Neural cell (in vitro differentiated cells): ENCODE measurements around the gene KBTBD12. TPM values are rescaled to one million over a fixed set of nuclear protein-coding genes. Genes with fewer than 3 reads are reported as not detected.

ENCODE experiments used
- H2AFZ ChIP-seq: fragments of 200-600, 300-800 bp; sonication (generic), shearing (Covaris generic); 2 replicates; pipeline ENCODE4 v1.6.0; 2014; ENCODE audit warnings: low read depth, mild to moderate bottlenecking, antibody characterized with exemption, low read length, moderate library complexity
- H3F3A ChIP-seq: fragments of 200-600 bp; shearing (Covaris generic); 2 replicates; pipeline ENCODE4 v1.6.1; 2016; ENCODE audit warnings: mild to moderate bottlenecking, moderate library complexity, mixed read lengths, antibody characterized with exemption, low read length; ENCODE audit not compliant: insufficient read depth, poor library complexity, severe bottlenecking
- H3K27ac ChIP-seq: fragments of 200-600, 300-800 bp; sonication (generic), shearing (Covaris generic); 2 replicates; pipeline ENCODE4 v1.5.1; 2014; ENCODE audit warnings: mild to moderate bottlenecking, low read length, moderate library complexity
- H3K27me3 ChIP-seq: fragments of 300-800, 200-600 bp; sonication (generic), shearing (Covaris generic); 2 replicates; pipeline ENCODE4 v1.6.0; 2014; ENCODE audit warnings: mild to moderate bottlenecking, low read depth, low read length, moderate library complexity; ENCODE audit not compliant: insufficient read depth
- H3K36me3 ChIP-seq: fragments of 300-800, 200-600 bp; sonication (generic), shearing (Covaris generic); 2 replicates; pipeline ENCODE4 v1.5.1; 2014; ENCODE audit warnings: mild to moderate bottlenecking, antibody characterized with exemption, low read length, moderate library complexity; ENCODE audit not compliant: insufficient read depth
- H3K4me2 ChIP-seq: fragments of 300-800, 200-600 bp; sonication (generic), shearing (Covaris generic); 2 replicates; pipeline ENCODE4 v1.6.0; 2014; ENCODE audit warnings: mild to moderate bottlenecking, low read length
- H3K4me3 ChIP-seq: fragments of 300-800, 200-600 bp; sonication (generic), shearing (Covaris generic); 2 replicates; pipeline ENCODE4 v1.5.1; 2014; ENCODE audit warnings: mild to moderate bottlenecking, low read length, moderate library complexity
- H3K79me2 ChIP-seq: fragments of 200-600 bp; shearing (Covaris generic); replicated peaks from 2 replicates; pipeline ENCODE4 v1.6.0; 2014; ENCODE audit warnings: mild to moderate bottlenecking, low read length, moderate library complexity; ENCODE audit not compliant: insufficient read depth
- H3K9ac ChIP-seq: fragments of 300-800, 200-600 bp; sonication (generic), shearing (Covaris generic); 2 replicates; pipeline ENCODE4 v1.6.1; 2016; ENCODE audit warnings: mild to moderate bottlenecking, low read length, mixed read lengths
- H3K9me2 ChIP-seq: fragments of 200-600 bp; shearing (Covaris generic); 2 replicates; pipeline ENCODE4 v1.6.1; 2016; ENCODE audit warnings: mild to moderate bottlenecking, low read length, mixed read lengths; ENCODE audit not compliant: insufficient read depth
- H3K9me3 ChIP-seq: fragments of 200-600, 300-800 bp; sonication (generic), shearing (Covaris generic); 2 replicates; pipeline ENCODE4 v1.6.1; 2016; ENCODE audit warnings: mild to moderate bottlenecking, mixed run types, low read length, moderate library complexity, mixed read lengths
- H4K20me1 ChIP-seq: fragments of 200-600 bp; shearing (Covaris generic); 2 replicates; pipeline ENCODE4 v1.6.1; 2016; ENCODE audit warnings: mild to moderate bottlenecking, mixed run types; ENCODE audit not compliant: insufficient read depth
- EP300 ChIP-seq: fragments of 450-650 bp; conservative IDR thresholded peaks from 2 replicates; pipeline ENCODE4 v1.6.1; 2014; ENCODE audit warnings: antibody characterized with exemption, mild to moderate bottlenecking, moderate library complexity; ENCODE audit not compliant: poor library complexity, severe bottlenecking
- EZH2 ChIP-seq: fragments of 200-600, 300-800 bp; shearing (Covaris generic), sonication (generic); IDR thresholded peaks from 2 replicates; pipeline ENCODE4 v1.6.1; 2014; ENCODE audit warnings: antibody characterized with exemption, low read length, borderline replicate concordance, mild to moderate bottlenecking; ENCODE audit not compliant: insufficient read depth, poor library complexity, severe bottlenecking
- MXI1 ChIP-seq: fragments of 450-650 bp; conservative IDR thresholded peaks from 2 replicates; pipeline ENCODE4 v1.6.1; 2014; ENCODE audit warnings: antibody characterized with exemption, mild to moderate bottlenecking; ENCODE audit not compliant: poor library complexity, severe bottlenecking
- POLR2AphosphoS5 ChIP-seq: IDR thresholded peaks from 2 replicates; pipeline ENCODE4 v1.6.1; 2012
- RAD21 ChIP-seq: fragments of 450-650 bp; conservative IDR thresholded peaks from 2 replicates; pipeline ENCODE4 v1.6.1; 2014; ENCODE audit warnings: antibody characterized with exemption, mild to moderate bottlenecking, moderate library complexity
- SMC3 ChIP-seq: fragments of 450-650 bp; conservative IDR thresholded peaks from 2 replicates; pipeline ENCODE4 v1.6.1; 2014; ENCODE audit warnings: antibody characterized with exemption, mild to moderate bottlenecking, moderate library complexity; ENCODE audit not compliant: poor library complexity
- TAF1 ChIP-seq: IDR thresholded peaks from 2 replicates; pipeline ENCODE4 v1.6.1; 2012; ENCODE audit warnings: low read depth
- polyA plus RNA-seq: library from polyadenylated mRNA; depleted of rRNA; stranded (reverse); fragments of >200 nt; gene quantifications from 2 replicates; pipeline ENCODE4 v1.2.3, GENCODE V29; 2014
- TF ChIP-seq, protein P1 (sequence below): fragments of 450-650 bp; IDR thresholded peaks from 2 replicates; pipeline ENCODE4 v1.5.1; 2014; ENCODE audit warnings: antibody characterized with exemption, mild to moderate bottlenecking, moderate library complexity; ENCODE audit not compliant: poor library complexity, severe bottlenecking
- TF ChIP-seq, protein P2 (sequence below): IDR thresholded peaks from 2 replicates; pipeline ENCODE4 v1.6.1; 2012; ENCODE audit warnings: borderline replicate concordance

KBTBD12 gene
- polyA plus RNA-seq, 1 donor from 2014 or later = not detected

DNA sequence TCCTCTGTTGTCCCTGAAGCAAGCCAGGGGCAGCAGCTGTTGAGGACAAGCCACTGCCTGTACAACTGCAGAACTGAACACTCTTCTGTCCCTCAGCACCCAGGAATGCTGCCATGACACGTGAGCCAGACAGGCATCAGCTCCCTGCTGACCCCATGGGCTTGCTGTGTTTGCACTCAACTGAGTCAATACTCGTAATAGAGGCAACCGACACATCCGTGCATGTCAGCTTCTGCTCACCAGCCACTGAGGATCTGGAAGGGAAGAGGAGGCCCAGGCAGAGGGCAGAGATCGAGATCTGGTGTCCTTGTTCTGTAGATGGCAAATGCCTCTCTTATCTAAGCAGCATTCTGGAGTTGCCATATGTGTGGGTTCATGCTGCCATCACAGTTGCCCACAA lies 82.9 kb downstream of the KBTBD12 start:
- no peaks in the 10 kb centered on the region for H3K9me2 ChIP-seq
- H3K4me2 ChIP-seq = no peak overlapping the region
- no peaks in the 10 kb centered on the region for H4K20me1 ChIP-seq
- H3K9me3 ChIP-seq = no peaks in the 10 kb centered on the region
- no peaks in the 10 kb centered on the region for H3K36me3 ChIP-seq
- no peak overlapping the region for H3K4me3 ChIP-seq
- no peaks in the 10 kb centered on the region for H3F3A ChIP-seq
- H2AFZ ChIP-seq = no peak overlapping the region
- no peak overlapping the region for H3K9ac ChIP-seq
- TF ChIP-seq SMC3 = no peak
- TF ChIP-seq, protein P1, sequence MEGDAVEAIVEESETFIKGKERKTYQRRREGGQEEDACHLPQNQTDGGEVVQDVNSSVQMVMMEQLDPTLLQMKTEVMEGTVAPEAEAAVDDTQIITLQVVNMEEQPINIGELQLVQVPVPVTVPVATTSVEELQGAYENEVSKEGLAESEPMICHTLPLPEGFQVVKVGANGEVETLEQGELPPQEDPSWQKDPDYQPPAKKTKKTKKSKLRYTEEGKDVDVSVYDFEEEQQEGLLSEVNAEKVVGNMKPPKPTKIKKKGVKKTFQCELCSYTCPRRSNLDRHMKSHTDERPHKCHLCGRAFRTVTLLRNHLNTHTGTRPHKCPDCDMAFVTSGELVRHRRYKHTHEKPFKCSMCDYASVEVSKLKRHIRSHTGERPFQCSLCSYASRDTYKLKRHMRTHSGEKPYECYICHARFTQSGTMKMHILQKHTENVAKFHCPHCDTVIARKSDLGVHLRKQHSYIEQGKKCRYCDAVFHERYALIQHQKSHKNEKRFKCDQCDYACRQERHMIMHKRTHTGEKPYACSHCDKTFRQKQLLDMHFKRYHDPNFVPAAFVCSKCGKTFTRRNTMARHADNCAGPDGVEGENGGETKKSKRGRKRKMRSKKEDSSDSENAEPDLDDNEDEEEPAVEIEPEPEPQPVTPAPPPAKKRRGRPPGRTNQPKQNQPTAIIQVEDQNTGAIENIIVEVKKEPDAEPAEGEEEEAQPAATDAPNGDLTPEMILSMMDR = no peak
- no peak for TF ChIP-seq RAD21
- TF ChIP-seq, protein P2, sequence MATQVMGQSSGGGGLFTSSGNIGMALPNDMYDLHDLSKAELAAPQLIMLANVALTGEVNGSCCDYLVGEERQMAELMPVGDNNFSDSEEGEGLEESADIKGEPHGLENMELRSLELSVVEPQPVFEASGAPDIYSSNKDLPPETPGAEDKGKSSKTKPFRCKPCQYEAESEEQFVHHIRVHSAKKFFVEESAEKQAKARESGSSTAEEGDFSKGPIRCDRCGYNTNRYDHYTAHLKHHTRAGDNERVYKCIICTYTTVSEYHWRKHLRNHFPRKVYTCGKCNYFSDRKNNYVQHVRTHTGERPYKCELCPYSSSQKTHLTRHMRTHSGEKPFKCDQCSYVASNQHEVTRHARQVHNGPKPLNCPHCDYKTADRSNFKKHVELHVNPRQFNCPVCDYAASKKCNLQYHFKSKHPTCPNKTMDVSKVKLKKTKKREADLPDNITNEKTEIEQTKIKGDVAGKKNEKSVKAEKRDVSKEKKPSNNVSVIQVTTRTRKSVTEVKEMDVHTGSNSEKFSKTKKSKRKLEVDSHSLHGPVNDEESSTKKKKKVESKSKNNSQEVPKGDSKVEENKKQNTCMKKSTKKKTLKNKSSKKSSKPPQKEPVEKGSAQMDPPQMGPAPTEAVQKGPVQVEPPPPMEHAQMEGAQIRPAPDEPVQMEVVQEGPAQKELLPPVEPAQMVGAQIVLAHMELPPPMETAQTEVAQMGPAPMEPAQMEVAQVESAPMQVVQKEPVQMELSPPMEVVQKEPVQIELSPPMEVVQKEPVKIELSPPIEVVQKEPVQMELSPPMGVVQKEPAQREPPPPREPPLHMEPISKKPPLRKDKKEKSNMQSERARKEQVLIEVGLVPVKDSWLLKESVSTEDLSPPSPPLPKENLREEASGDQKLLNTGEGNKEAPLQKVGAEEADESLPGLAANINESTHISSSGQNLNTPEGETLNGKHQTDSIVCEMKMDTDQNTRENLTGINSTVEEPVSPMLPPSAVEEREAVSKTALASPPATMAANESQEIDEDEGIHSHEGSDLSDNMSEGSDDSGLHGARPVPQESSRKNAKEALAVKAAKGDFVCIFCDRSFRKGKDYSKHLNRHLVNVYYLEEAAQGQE = no peak
- no peak for TF ChIP-seq EZH2
- TF ChIP-seq TAF1 = no peak
- no peak for TF ChIP-seq POLR2AphosphoS5
- TF ChIP-seq EP300 = no peak
- no peak for TF ChIP-seq MXI1
- H3K27ac ChIP-seq = no peak overlapping the region
- H3K79me2 ChIP-seq = no peaks in the 10 kb centered on the region
- H3K27me3 ChIP-seq = no peaks in the 10 kb centered on the region

DNA sequence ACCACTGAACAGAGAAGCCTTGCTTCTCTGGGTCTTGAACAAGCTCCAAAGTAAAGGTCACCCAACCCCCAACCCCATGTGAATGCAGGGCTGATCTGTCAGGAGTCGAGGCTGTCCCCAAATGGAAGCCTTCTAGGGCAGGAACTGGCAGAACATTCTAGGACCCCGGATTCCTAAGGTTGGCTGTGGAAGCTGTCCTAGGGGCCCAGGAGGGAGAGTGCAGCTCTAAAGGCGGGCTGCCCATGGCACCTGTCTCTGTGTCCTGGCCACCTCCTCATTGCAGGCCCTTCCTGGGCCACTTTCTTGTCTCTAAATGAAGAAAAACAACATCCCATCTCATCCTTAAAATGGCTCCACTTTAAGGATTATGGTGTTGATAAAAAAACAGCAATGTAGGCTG lies 83.6 kb downstream of the KBTBD12 start:
- H3K27me3 ChIP-seq = no peaks in the 10 kb centered on the region
- H3K9me2 ChIP-seq = no peaks in the 10 kb centered on the region
- H3K27ac ChIP-seq = no peak overlapping the region
- H3F3A ChIP-seq = no peaks in the 10 kb centered on the region
- H4K20me1 ChIP-seq = no peaks in the 10 kb centered on the region
- TF ChIP-seq EP300 = no peak
- TF ChIP-seq POLR2AphosphoS5 = no peak
- TF ChIP-seq, protein P2 = no peak
- TF ChIP-seq SMC3 = no peak
- TF ChIP-seq TAF1 = no peak
- TF ChIP-seq, protein P1 = no peak
- TF ChIP-seq MXI1 = no peak
- TF ChIP-seq EZH2 = no peak
- no peak for TF ChIP-seq RAD21
- H3K4me3 ChIP-seq = no peak overlapping the region
- H3K4me2 ChIP-seq = no peak overlapping the region
- no peak overlapping the region for H2AFZ ChIP-seq
- H3K9me3 ChIP-seq = no peaks in the 10 kb centered on the region
- no peaks in the 10 kb centered on the region for H3K36me3 ChIP-seq
- H3K9ac ChIP-seq = no peak overlapping the region
- H3K79me2 ChIP-seq = no peaks in the 10 kb centered on the region
